ENCODE results near the gene CCDC93. TPM values are rescaled to one million over a fixed set of nuclear protein-coding genes. Genes with fewer than 3 reads are reported as not detected.
A peak's percentile ranks its signal among the peaks of the same experiment; 100 is the strongest.
"Not testable (repeated sequence)": the region's sequence is repeated elsewhere in the genome, so short reads cannot be mapped to it uniquely, and the experiment has no call there.

Gene CCDC93
- polyA plus RNA-seq, 1 donor from 2014 or later: 98.4 TPM

DNA sequence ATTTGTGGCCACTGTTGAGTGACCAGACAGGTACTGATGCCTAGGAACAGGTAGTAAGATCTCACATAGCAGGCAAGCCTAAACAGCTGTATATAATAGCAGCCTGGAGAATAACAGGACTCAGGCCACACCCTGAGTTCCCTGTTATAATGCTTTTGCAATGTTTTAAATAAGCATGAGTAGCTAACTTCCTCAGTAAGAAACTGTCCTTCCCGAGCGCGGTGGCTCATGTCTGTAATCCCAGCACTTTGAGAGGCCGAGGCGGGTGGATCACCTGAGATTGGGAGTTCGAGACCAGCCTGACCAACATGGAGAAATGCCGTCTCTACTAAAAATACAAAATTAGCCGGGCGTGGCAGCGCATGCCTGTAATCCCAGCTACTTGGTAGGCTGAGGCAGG, 1.9 kb upstream of the CCDC93 start:
- peaks cover 17% of the 10 kb centered on the region for H3K79me2 ChIP-seq (replicated peaks; ENCODE audit: insufficient read depth, low read length)
- H4K20me1 ChIP-seq (ENCODE audit: insufficient read depth): not testable (repeated sequence)

DNA sequence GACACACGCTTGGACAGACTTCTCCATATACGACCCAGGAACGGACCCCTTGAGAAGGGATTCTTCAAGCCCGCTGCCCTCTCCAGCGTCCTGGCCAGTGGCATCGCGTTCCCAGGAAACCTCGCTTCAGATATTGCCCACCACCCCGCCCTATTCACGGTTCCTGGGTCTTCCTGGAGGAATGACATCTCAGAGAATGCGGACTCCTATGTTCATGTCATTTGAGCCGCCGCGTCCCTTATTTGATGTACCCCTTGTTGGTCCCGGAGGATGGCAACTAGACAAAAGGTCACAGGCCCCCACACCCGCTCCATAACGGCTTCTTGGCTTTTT, 588 bp upstream of the CCDC93 start:
- H4K20me1 ChIP-seq (ENCODE audit: insufficient read depth): no peaks in the 10 kb centered on the region
- no peaks in the 10 kb centered on the region for H3F3A ChIP-seq (ENCODE audit: insufficient read depth, low read length, poor library complexity, severe bottlenecking)
- H3K4me3 ChIP-seq (ENCODE audit: low read length): peak overlapping the region; percentile 99
- peaks cover 17% of the 10 kb centered on the region for H3K79me2 ChIP-seq (replicated peaks; ENCODE audit: insufficient read depth, low read length)
- peak overlapping the region; percentile 68 for H3K4me2 ChIP-seq (ENCODE audit: low read length)
- TF ChIP-seq EZH2 (IDR thresholded peaks at IDR 0.05; ENCODE audit: borderline replicate concordance, insufficient read depth, low read length, poor library complexity, severe bottlenecking) (no peak), SMC3 (conservative IDR thresholded peaks at IDR 0.05; ENCODE audit: poor library complexity) (no peak), MXI1 (conservative IDR thresholded peaks at IDR 0.05; ENCODE audit: poor library complexity, severe bottlenecking) (no peak), REST (IDR thresholded peaks at IDR 0.05; ENCODE audit: borderline replicate concordance) (no peak), POLR2AphosphoS5 (IDR thresholded peaks at IDR 0.05) (no peak), RAD21 (conservative IDR thresholded peaks at IDR 0.05) (no peak), TAF1 (IDR thresholded peaks at IDR 0.05; ENCODE audit: low read depth) (no peak), EP300 (conservative IDR thresholded peaks at IDR 0.05; ENCODE audit: poor library complexity, severe bottlenecking) (no peak)
- TF ChIP-seq, protein P1, sequence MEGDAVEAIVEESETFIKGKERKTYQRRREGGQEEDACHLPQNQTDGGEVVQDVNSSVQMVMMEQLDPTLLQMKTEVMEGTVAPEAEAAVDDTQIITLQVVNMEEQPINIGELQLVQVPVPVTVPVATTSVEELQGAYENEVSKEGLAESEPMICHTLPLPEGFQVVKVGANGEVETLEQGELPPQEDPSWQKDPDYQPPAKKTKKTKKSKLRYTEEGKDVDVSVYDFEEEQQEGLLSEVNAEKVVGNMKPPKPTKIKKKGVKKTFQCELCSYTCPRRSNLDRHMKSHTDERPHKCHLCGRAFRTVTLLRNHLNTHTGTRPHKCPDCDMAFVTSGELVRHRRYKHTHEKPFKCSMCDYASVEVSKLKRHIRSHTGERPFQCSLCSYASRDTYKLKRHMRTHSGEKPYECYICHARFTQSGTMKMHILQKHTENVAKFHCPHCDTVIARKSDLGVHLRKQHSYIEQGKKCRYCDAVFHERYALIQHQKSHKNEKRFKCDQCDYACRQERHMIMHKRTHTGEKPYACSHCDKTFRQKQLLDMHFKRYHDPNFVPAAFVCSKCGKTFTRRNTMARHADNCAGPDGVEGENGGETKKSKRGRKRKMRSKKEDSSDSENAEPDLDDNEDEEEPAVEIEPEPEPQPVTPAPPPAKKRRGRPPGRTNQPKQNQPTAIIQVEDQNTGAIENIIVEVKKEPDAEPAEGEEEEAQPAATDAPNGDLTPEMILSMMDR (IDR thresholded peaks at IDR 0.05; ENCODE audit: poor library complexity, severe bottlenecking): no peak
- no peaks in the 10 kb centered on the region for H3K9me3 ChIP-seq (ENCODE audit: low read length)
- peak overlapping the region; percentile 63 for H2AFZ ChIP-seq (ENCODE audit: low read depth, low read length)
- H3K9me2 ChIP-seq (ENCODE audit: insufficient read depth, low read length): no peaks in the 10 kb centered on the region
- H3K27ac ChIP-seq (ENCODE audit: low read length): no peak overlapping the region
- no peaks in the 10 kb centered on the region for H3K36me3 ChIP-seq (ENCODE audit: insufficient read depth, low read length)
- H3K27me3 ChIP-seq (ENCODE audit: insufficient read depth, low read depth, low read length): peaks cover 10% of the 10 kb centered on the region
- H3K9ac ChIP-seq (ENCODE audit: low read length): peak overlapping the region; percentile 72

More for the DNA sequence above, 1.9 kb upstream of the CCDC93 start:
- H3K4me3 ChIP-seq (ENCODE audit: low read length); H3K9me2 ChIP-seq (ENCODE audit: insufficient read depth, low read length); H3F3A ChIP-seq (ENCODE audit: insufficient read depth, low read length, poor library complexity, severe bottlenecking); H3K27ac ChIP-seq (ENCODE audit: low read length); H3K4me2 ChIP-seq (ENCODE audit: low read length); H2AFZ ChIP-seq (ENCODE audit: low read depth, low read length); H3K9me3 ChIP-seq (ENCODE audit: low read length); H3K9ac ChIP-seq (ENCODE audit: low read length); H3K36me3 ChIP-seq (ENCODE audit: insufficient read depth, low read length): not testable (repeated sequence)
- H3K27me3 ChIP-seq (ENCODE audit: insufficient read depth, low read depth, low read length): peaks cover 10% of the 10 kb centered on the region

GRCh38 chr2:118013221-118013723, 598 bp downstream of the CCDC93 start:
- Histone ChIP-seq H2AFZ (ENCODE audit: low read depth, low read length) (peak overlapping the region; percentile 87), H3K9ac (ENCODE audit: low read length) (peak overlapping the region; percentile 72), H3K27ac (ENCODE audit: low read length) (peak overlapping the region; percentile 47), H3K9me2 (ENCODE audit: insufficient read depth, low read length) (no peaks in the 10 kb centered on the region), H3K4me3 (ENCODE audit: low read length) (peak overlapping the region; percentile 99), H3K79me2 (replicated peaks; ENCODE audit: insufficient read depth, low read length) (peaks cover 17% of the 10 kb centered on the region), H3K9me3 (ENCODE audit: low read length) (no peaks in the 10 kb centered on the region), H3F3A (ENCODE audit: insufficient read depth, low read length, poor library complexity, severe bottlenecking) (no peaks in the 10 kb centered on the region), H3K4me2 (ENCODE audit: low read length) (peak overlapping the region; percentile 52), H3K36me3 (ENCODE audit: insufficient read depth, low read length) (no peaks in the 10 kb centered on the region), H4K20me1 (ENCODE audit: insufficient read depth) (no peaks in the 10 kb centered on the region), H3K27me3 (ENCODE audit: insufficient read depth, low read depth, low read length) (peaks cover 10% of the 10 kb centered on the region)
- TF ChIP-seq MXI1 (conservative IDR thresholded peaks at IDR 0.05; ENCODE audit: poor library complexity, severe bottlenecking) (no peak), POLR2AphosphoS5 (IDR thresholded peaks at IDR 0.05) (no peak), REST (IDR thresholded peaks at IDR 0.05; ENCODE audit: borderline replicate concordance) (no peak), EZH2 (IDR thresholded peaks at IDR 0.05; ENCODE audit: borderline replicate concordance, insufficient read depth, low read length, poor library complexity, severe bottlenecking) (no peak), SMC3 (conservative IDR thresholded peaks at IDR 0.05; ENCODE audit: poor library complexity) (no peak), TAF1 (IDR thresholded peaks at IDR 0.05; ENCODE audit: low read depth) (no peak), RAD21 (conservative IDR thresholded peaks at IDR 0.05) (no peak), EP300 (conservative IDR thresholded peaks at IDR 0.05; ENCODE audit: poor library complexity, severe bottlenecking) (no peak)
- TF ChIP-seq, protein P1 (IDR thresholded peaks at IDR 0.05; ENCODE audit: poor library complexity, severe bottlenecking): no peak

All from neural cell (in vitro differentiated cells).